MM.1S (cell line): ENCODE measurements around the gene ZNF705A.

ENCODE experiments used
- CTCF ChIP-seq: fragments of 300-600 bp; sonication (generic); IDR thresholded peaks from 2 replicates; pipeline ENCODE4 v1.5.1; 2016; ENCODE audit warnings: antibody characterized with exemption, low read length, mixed read lengths
- EZH2 ChIP-seq: fragments of 300-600 bp; sonication (generic); optimal IDR thresholded peaks from 2 replicates; pipeline ENCODE3; 2017; ENCODE audit warnings: low read depth, mild to moderate bottlenecking, antibody characterized with exemption, low read length, mixed read lengths
- EZH2phosphoT487 ChIP-seq: fragments of 300-600 bp; sonication (generic); IDR thresholded peaks from 2 replicates; pipeline ENCODE4 v1.6.1; 2018; ENCODE audit warnings: antibody characterized with exemption, low read length

GRCh38 chr12:8127138-8127537, 29.7 kb upstream of the ZNF705A start:
- no peak for TF ChIP-seq CTCF
- no peak for TF ChIP-seq EZH2phosphoT487
- no peak for TF ChIP-seq EZH2
